Measurements from ENCODE around the gene CBFA2T2.
"Not testable (repeated sequence)": the region's sequence is repeated elsewhere in the genome, so short reads cannot be mapped to it uniquely, and the experiment has no call there.

CBFA2T2 gene

DNA sequence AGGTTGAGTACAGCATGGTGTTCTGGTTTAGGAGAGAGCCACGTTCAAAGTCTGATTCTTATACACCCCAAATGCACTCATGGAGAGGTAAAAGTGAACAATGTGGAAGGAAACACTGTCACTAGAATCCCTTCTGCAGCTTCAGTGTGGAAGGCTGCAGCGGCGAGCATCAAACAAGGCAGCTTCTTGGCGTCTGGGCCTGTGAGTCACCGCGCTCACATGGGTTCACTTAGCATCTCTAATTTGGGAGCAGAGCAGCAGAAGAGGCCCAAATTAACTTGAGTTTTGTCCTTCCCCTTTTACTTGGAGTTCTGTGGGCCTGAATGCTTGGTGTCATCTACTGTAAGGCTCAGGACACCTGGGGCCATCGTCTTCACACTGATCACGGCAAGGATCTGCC, 207.2 kb downstream of the CBFA2T2 start:
- DNase-seq (ENCODE audit: low read depth) = no peak

DNA sequence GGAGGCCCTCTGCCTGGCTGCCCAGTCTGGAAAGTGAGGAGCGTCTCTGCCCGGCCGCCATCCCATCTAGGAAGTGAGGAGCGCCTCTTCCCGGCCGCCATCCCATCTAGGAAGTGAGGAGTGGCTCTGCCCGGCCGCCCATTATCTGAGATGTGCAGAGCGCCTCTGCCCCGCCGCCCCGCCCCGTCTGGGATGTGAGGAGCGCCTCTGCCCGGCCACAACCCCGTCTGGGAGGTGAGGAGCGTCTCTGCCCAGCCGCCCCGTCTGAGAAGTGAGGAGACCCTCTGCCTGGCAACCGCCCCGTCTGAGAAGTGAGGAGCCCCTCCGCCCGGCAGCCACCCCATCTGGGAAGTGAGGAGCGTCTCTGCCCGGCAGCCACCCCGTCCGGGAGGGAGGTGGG, 209.1 kb downstream of the CBFA2T2 start:
- not testable (repeated sequence) for DNase-seq (ENCODE audit: low read depth)
